Measurements from ENCODE around the gene NFYC. TPM values are rescaled to one million over a fixed set of nuclear protein-coding genes. Genes with fewer than 3 reads are reported as not detected.

Gene NFYC
- total and polyA plus RNA-seq, 7 donors = 45.8 to 69.0 (median 58.6) TPM

DNA sequence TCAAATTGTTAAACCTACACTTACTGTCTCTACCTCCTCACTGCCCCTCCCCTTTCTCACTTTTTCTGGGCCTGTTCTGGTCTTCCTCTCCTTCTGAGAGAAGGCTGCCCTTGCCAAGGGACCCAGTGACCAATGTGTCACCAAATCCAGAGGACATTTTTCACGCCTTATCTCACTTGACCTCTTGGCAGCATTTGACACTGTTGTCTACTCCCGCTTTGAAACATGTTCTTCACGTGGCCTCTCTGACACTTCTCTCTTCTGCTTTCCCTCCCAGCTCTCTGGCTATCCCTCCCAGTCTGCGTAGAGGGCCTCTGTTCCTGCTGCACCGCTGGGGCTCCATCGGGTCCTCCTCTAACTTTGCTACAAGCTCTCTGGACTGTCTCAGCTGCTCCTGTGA, 117.4 kb downstream of the NFYC start:
- peaks cover 19% of the 10 kb centered on the region for H3K4me1 ChIP-seq
- no peaks in the 10 kb centered on the region for H3K36me3 ChIP-seq (ENCODE audit: insufficient read depth in 1 of 2, low read depth in 1 of 2)
- H3K9me3 ChIP-seq = no peaks in the 10 kb centered on the region
- H3K27ac ChIP-seq = no peak overlapping the region
- TF ChIP-seq, protein P1, sequence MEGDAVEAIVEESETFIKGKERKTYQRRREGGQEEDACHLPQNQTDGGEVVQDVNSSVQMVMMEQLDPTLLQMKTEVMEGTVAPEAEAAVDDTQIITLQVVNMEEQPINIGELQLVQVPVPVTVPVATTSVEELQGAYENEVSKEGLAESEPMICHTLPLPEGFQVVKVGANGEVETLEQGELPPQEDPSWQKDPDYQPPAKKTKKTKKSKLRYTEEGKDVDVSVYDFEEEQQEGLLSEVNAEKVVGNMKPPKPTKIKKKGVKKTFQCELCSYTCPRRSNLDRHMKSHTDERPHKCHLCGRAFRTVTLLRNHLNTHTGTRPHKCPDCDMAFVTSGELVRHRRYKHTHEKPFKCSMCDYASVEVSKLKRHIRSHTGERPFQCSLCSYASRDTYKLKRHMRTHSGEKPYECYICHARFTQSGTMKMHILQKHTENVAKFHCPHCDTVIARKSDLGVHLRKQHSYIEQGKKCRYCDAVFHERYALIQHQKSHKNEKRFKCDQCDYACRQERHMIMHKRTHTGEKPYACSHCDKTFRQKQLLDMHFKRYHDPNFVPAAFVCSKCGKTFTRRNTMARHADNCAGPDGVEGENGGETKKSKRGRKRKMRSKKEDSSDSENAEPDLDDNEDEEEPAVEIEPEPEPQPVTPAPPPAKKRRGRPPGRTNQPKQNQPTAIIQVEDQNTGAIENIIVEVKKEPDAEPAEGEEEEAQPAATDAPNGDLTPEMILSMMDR (IDR thresholded peaks at IDR 0.05) = no peak
- DNase-seq = no peak
- no peak overlapping the region for H3K4me3 ChIP-seq
- ATAC-seq = peak in 1 of 4 donors; percentile 15
- intact Hi-C loops (cut with DNase I) = no loop called here
- 63 to 69% (median 67%) methylated on average over 6 of the region's 6 CpGs for WGBS, 3 donors
- no peaks in the 10 kb centered on the region for H3K27me3 ChIP-seq (ENCODE audit: insufficient read depth in 3 of 3, low read length in 2 of 3)

DNA sequence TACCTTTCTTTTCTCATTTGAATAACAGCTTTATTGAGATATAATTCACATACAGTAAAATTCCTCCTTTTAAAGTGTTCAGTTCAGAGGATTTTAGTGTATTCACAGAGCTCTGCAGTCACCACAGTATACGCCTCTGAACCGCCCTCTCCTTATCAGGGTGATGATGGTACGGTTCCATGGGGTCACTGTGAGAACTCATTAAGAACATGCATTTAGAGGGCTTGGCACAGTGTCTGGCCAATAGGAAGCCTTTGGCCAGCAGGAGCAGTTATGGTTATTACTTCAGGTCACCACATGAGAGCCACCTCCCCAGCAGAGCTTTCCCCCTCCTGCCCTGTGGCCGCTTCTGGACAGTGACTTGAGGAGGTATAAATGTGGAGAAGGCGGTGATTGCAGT, 119.4 kb downstream of the NFYC start:
- H3K27me3 ChIP-seq (ENCODE audit: insufficient read depth in 3 of 3, low read length in 2 of 3) = no peaks in the 10 kb centered on the region
- no peak for DNase-seq
- H3K36me3 ChIP-seq (ENCODE audit: insufficient read depth in 1 of 2, low read depth in 1 of 2) = no peaks in the 10 kb centered on the region
- no peak overlapping the region for H3K27ac ChIP-seq
- ATAC-seq = no peak
- intact Hi-C loops (cut with DNase I) = no loop called here
- no peaks in the 10 kb centered on the region for H3K9me3 ChIP-seq
- H3K4me1 ChIP-seq = peaks cover 19% of the 10 kb centered on the region
- H3K4me3 ChIP-seq = no peak overlapping the region
- 92 to 94% (median 93%) methylated on average over 5 of the region's 5 CpGs for whole genome bisulfite sequencing, 3 donors
- TF ChIP-seq, protein P1 (IDR thresholded peaks at IDR 0.05) = no peak

DNA sequence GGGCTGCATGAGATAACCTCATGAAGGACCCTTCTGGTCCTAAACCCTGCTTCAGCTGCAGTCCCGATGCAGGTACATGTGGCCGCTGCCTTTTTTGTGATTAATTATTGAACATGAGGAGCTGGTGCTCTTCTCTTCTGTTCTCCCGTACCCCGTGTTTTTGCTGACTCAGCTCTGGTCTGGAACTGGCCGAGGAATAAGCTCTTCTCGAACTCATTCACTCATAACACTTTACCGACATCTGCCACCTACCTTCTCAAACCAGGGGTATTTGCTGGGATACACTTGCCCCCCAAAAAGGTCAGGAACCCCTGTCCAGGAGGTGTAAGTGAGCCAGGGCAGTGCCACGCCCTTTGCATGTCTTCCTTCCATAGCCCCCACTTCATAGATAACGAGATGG, 123.9 kb downstream of the NFYC start:
- intact Hi-C loops (cut with DNase I) = no loop called here

DNA sequence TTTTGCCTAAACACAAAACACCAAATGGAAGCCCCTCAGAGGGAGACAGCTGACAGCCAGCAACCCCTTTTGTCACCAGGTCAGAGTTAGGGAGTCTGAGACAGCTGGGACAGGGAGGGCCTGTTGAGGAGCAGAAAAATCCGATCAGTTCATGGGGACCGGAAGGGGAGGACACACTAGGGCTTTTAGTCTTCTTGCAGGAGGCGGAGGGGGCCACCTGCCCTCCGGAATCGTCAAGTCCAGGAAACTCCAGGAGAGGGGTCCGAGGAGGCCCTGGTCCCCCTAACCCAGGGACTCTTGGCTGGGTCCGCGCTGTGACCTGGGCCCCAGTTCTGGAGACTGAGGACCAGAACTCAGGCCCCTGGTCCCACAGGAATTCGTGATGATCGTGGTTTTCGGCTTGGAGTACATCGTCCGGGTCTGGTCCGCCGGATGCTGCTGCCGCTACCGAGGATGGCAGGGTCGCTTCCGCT, 126.3 kb downstream of the NFYC start:
- no peaks in the 10 kb centered on the region for H3K27me3 ChIP-seq (ENCODE audit: insufficient read depth in 3 of 3, low read length in 2 of 3)
- no peak overlapping the region for H3K27ac ChIP-seq
- H3K9me3 ChIP-seq = no peaks in the 10 kb centered on the region
- TF ChIP-seq, protein P1 (IDR thresholded peaks at IDR 0.05) = no peak
- H3K36me3 ChIP-seq (ENCODE audit: insufficient read depth in 1 of 2, low read depth in 1 of 2) = peaks cover 0 to 24% of the 10 kb centered on the region in 2 donors
- peaks cover 13% of the 10 kb centered on the region for H3K4me1 ChIP-seq
- no peak for ATAC-seq
- H3K4me3 ChIP-seq = peak overlapping the region; percentile 53
- no peak for DNase-seq
- intact Hi-C loops (cut with DNase I) = no loop called here
- 53 to 77% (median 63%) methylated on average over 19 of the region's 19 CpGs for WGBS, 3 donors

More for the DNA sequence above, 123.9 kb downstream of the NFYC start:
- 77 to 84% (median 79%) methylated on average over 9 of the region's 9 CpGs for whole genome bisulfite sequencing, 3 donors
- H3K27ac ChIP-seq = no peak overlapping the region
- peaks cover 5% of the 10 kb centered on the region for H3K4me1 ChIP-seq
- H3K27me3 ChIP-seq (ENCODE audit: insufficient read depth in 3 of 3, low read length in 2 of 3) = no peaks in the 10 kb centered on the region
- H3K9me3 ChIP-seq = no peaks in the 10 kb centered on the region
- TF ChIP-seq, protein P1 (IDR thresholded peaks at IDR 0.05) = no peak
- no peak for ATAC-seq
- DNase-seq = no peak
- H3K36me3 ChIP-seq (ENCODE audit: insufficient read depth in 1 of 2, low read depth in 1 of 2) = peaks cover 0 to 14% of the 10 kb centered on the region in 2 donors
- H3K4me3 ChIP-seq = no peak overlapping the region

Measured in psoas muscle (tissue), 8 donors.